ENCODE data around the gene DPH3. TPM values are rescaled to one million over a fixed set of nuclear protein-coding genes. Genes with fewer than 3 reads are reported as not detected.

Gene DPH3
- polyA plus RNA-seq, 1 donor (not counting 4 experiments of a cell fraction or from before 2014, with no cell fraction given), result 36.7 TPM

GRCh38 chr3:16257309-16257708 is 7.4 kb downstream of the DPH3 start:
- FAIRE-seq (no peak), DNase-seq (ENCODE audit: low read depth, low spot score) (no peak)
- H3K4me3 ChIP-seq (ENCODE audit: control insufficient read depth in 2 of 3, extremely low read depth in 1 of 3, insufficient read depth in 2 of 3, low read depth in 1 of 3, low read length in 3 of 3), result no peak overlapping the region
- H2AFZ ChIP-seq (ENCODE audit: control insufficient read depth, low read length), result no peak overlapping the region
- no peak for TF ChIP-seq CTCF (optimal IDR thresholded peaks at IDR 0.05 in 1 of 3, IDR thresholded peaks at IDR 0.05 in 1 of 3, conservative IDR thresholded peaks at IDR 0.05 in 1 of 3; ENCODE audit: extremely low read depth in 1 of 3, insufficient read depth in 2 of 3, low read length in 3 of 3)
- H3K79me2 ChIP-seq (ENCODE audit: control insufficient read depth, insufficient read depth, low read length), result peaks cover 11% of the 10 kb centered on the region
- H3K4me1 ChIP-seq (ENCODE audit: control insufficient read depth, extremely low read depth, insufficient read depth, low read length), result no peaks in the 10 kb centered on the region
- no peaks in the 10 kb centered on the region for H3K27me3 ChIP-seq (ENCODE audit: control insufficient read depth, extremely low read depth, insufficient read depth, low read length)
- H3K36me3 ChIP-seq (ENCODE audit: control insufficient read depth in 2 of 2, extremely low read depth in 1 of 2, insufficient read depth in 2 of 2, low read length in 2 of 2), result peaks cover 8 to 15% of the 10 kb centered on the region in 2 experiments
- H4K20me1 ChIP-seq (ENCODE audit: control insufficient read depth, extremely low read depth, insufficient read depth, low read length), result no peaks in the 10 kb centered on the region
- no peak overlapping the region for H3K27ac ChIP-seq (ENCODE audit: control insufficient read depth, insufficient read depth, low read length)
- no peak overlapping the region for H3K9ac ChIP-seq (ENCODE audit: control insufficient read depth, extremely low read depth, insufficient read depth, low read length)
- no peaks in the 10 kb centered on the region for H3K9me1 ChIP-seq (ENCODE audit: control insufficient read depth, extremely low read depth, insufficient read depth, low read length)
- H3K9me3 ChIP-seq (ENCODE audit: control insufficient read depth, low read depth, low read length), result no peaks in the 10 kb centered on the region
- H3K4me2 ChIP-seq (ENCODE audit: control insufficient read depth, extremely low read depth, insufficient read depth, low read depth, low read length), result no peak overlapping the region
- dilution Hi-C loops (cut with MboI; ENCODE audit: extremely low pct_ligation_motif_present, low sequenced_read_pairs), result no loop called here

GRCh38 chr3:16255726-16256125 is 9.0 kb downstream of the DPH3 start:
- H3K36me3 ChIP-seq (ENCODE audit: control insufficient read depth in 2 of 2, extremely low read depth in 1 of 2, insufficient read depth in 2 of 2, low read length in 2 of 2), result peaks cover 6 to 8% of the 10 kb centered on the region in 2 experiments
- TF ChIP-seq CTCF (optimal IDR thresholded peaks at IDR 0.05 in 1 of 3, IDR thresholded peaks at IDR 0.05 in 1 of 3, conservative IDR thresholded peaks at IDR 0.05 in 1 of 3; ENCODE audit: extremely low read depth in 1 of 3, insufficient read depth in 2 of 3, low read length in 3 of 3), result no peak
- no peak for TF ChIP-seq EZH2 (IDR thresholded peaks at IDR 0.05; ENCODE audit: low read length)
- no peaks in the 10 kb centered on the region for H3K9me3 ChIP-seq (ENCODE audit: control insufficient read depth, low read depth, low read length)
- dilution Hi-C loops (cut with MboI; ENCODE audit: extremely low pct_ligation_motif_present, low sequenced_read_pairs), result no loop called here
- H3K4me1 ChIP-seq (ENCODE audit: control insufficient read depth, extremely low read depth, insufficient read depth, low read length), result no peaks in the 10 kb centered on the region
- no peak overlapping the region for H3K27ac ChIP-seq (ENCODE audit: control insufficient read depth, insufficient read depth, low read length)
- H4K20me1 ChIP-seq (ENCODE audit: control insufficient read depth, extremely low read depth, insufficient read depth, low read length), result no peaks in the 10 kb centered on the region
- no peaks in the 10 kb centered on the region for H3K27me3 ChIP-seq (ENCODE audit: control insufficient read depth, extremely low read depth, insufficient read depth, low read length)
- H3K9ac ChIP-seq (ENCODE audit: control insufficient read depth, extremely low read depth, insufficient read depth, low read length), result no peak overlapping the region
- no peak for FAIRE-seq
- no peak for DNase-seq (ENCODE audit: low read depth, low spot score)
- no peak overlapping the region for H3K4me2 ChIP-seq (ENCODE audit: control insufficient read depth, extremely low read depth, insufficient read depth, low read depth, low read length)
- no peaks in the 10 kb centered on the region for H3K79me2 ChIP-seq (ENCODE audit: control insufficient read depth, insufficient read depth, low read length)
- H3K4me3 ChIP-seq (ENCODE audit: control insufficient read depth in 2 of 3, extremely low read depth in 1 of 3, insufficient read depth in 2 of 3, low read depth in 1 of 3, low read length in 3 of 3), result no peak overlapping the region
- H2AFZ ChIP-seq (ENCODE audit: control insufficient read depth, low read length), result no peak overlapping the region
- no peaks in the 10 kb centered on the region for H3K9me1 ChIP-seq (ENCODE audit: control insufficient read depth, extremely low read depth, insufficient read depth, low read length)
